Neural progenitor cell (in vitro differentiated cells): ENCODE data around the gene ARHGEF11. TPM values are rescaled to one million over a fixed set of nuclear protein-coding genes. Genes with fewer than 3 reads are reported as not detected.

Experiments
- DNase-seq: peaks from one replicate; pipeline ENCODE4 v3.0.0-alpha.2; 2016; ENCODE audit warnings: low spot score
- H2AFZ ChIP-seq: fragments of 200-600 bp; sonication (generic); replicated peaks from 2 replicates; pipeline ENCODE4 v1.6.1; 2016; ENCODE audit warnings: antibody characterized with exemption
- H3F3A ChIP-seq: fragments of 200-600 bp; sonication (generic); 2 replicates; pipeline ENCODE4 v1.6.1; 2016; ENCODE audit warnings: antibody characterized with exemption, low read depth
- H3K27ac ChIP-seq: fragments of 200-600 bp; sonication (generic); 2 replicates; pipeline ENCODE4 v1.5.1; 2016; ENCODE audit warnings: mild to moderate bottlenecking
- H3K27me3 ChIP-seq: fragments of 200-600 bp; sonication (generic); 2 replicates; pipeline ENCODE4 v1.6.1; 2016; ENCODE audit warnings: mild to moderate bottlenecking, moderate library complexity
- H3K36me3 ChIP-seq: fragments of 200-600 bp; sonication (generic); 2 replicates; pipeline ENCODE4 v1.5.1; 2016
- H3K4me1 ChIP-seq: fragments of 200-600 bp; sonication (generic); 2 replicates; pipeline ENCODE4 v1.6.1; 2016; ENCODE audit warnings: mixed run types
- H3K4me2 ChIP-seq: fragments of 200-600 bp; sonication (generic); 2 replicates; pipeline ENCODE4 v1.6.1; 2016
- H3K4me3 ChIP-seq: fragments of 200-600 bp; sonication (generic); 2 replicates; pipeline ENCODE4 v1.5.1; 2016
- H3K79me2 ChIP-seq: fragments of 200-600 bp; sonication (generic); 2 replicates; pipeline ENCODE4 v1.6.1; 2016; ENCODE audit warnings: low read depth
- H3K9ac ChIP-seq: fragments of 200-600 bp; sonication (generic); 2 replicates; pipeline ENCODE4 v1.6.1; 2016
- H3K9me3 ChIP-seq: fragments of 200-600 bp; sonication (generic); 2 replicates; pipeline ENCODE4 v1.5.1; 2016; ENCODE audit warnings: low read depth
- H4K20me1 ChIP-seq: fragments of 200-600 bp; sonication (generic); 2 replicates; pipeline ENCODE4 v1.6.1; 2016; ENCODE audit warnings: low read depth
- H3K27ac Mint-ChIP-seq: 3 replicates; pipeline ENCODE4 v1.8.0; 2021; ENCODE audit warnings: mixed read lengths
- H3K27me3 Mint-ChIP-seq: 2 replicates; pipeline ENCODE4 v1.8.0; 2022; ENCODE audit warnings: low read depth, mild to moderate bottlenecking, inconsistent platforms, moderate library complexity, mixed read lengths; ENCODE audit not compliant: insufficient read depth
- H3K36me3 Mint-ChIP-seq: 3 replicates; pipeline ENCODE4 v1.8.0; 2021; ENCODE audit warnings: mixed read lengths
- H3K4me1 Mint-ChIP-seq: 3 replicates; pipeline ENCODE4 v1.8.0; 2021; ENCODE audit warnings: mixed read lengths
- H3K4me3 Mint-ChIP-seq: 3 replicates; pipeline ENCODE4 v1.8.0; 2021; ENCODE audit warnings: mild to moderate bottlenecking, moderate library complexity, mixed read lengths
- H3K9me3 Mint-ChIP-seq: 3 replicates; pipeline ENCODE4 v1.8.0; 2020; ENCODE audit warnings: mixed read lengths
- EZH2 ChIP-seq: fragments of 200-600 bp; sonication (generic); IDR thresholded peaks from 2 replicates; pipeline ENCODE4 v1.6.1; 2017; ENCODE audit warnings: antibody characterized with exemption, mild to moderate bottlenecking, moderate library complexity
- EZH2phosphoT487 ChIP-seq: fragments of 200-600 bp; sonication (generic); IDR thresholded peaks from 2 replicates; pipeline ENCODE4 v1.6.1; 2017; ENCODE audit warnings: antibody characterized with exemption
- total RNA-seq: library from RNA; depleted of rRNA; stranded (reverse); fragments of >200 nt; gene quantifications from 2 replicates; pipeline ENCODE4 v1.2.3, GENCODE V29; 2015; ENCODE audit warnings: low replicate concordance
- TF ChIP-seq, protein P1 (sequence below): fragments of 200-600 bp; sonication (generic); IDR thresholded peaks from 2 replicates; pipeline ENCODE4 v1.5.1; 2017; ENCODE audit warnings: antibody characterized with exemption, mild to moderate bottlenecking

Gene ARHGEF11
- total RNA-seq, 1 donor from 2014 or later, result 31.9 TPM

DNA sequence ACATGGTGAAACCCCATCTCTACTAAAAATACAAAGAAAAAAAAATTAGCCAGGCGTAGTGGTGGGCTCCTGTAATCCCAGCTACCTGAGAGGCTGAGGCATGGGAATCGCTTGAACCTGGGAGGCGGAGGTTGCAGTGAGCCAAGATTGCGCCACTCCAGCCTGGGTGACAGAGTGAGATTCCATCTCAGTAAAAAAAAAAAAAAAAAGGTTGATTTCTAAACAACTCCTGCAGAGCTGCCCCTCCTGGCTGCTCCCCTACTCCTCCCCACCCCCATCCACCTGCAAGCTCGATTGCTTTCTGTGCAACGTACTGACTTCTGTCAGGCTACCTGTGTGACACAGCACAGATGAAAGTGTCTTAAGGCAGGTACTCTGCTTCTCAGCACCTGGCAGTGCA lies 40.8 kb upstream of the ARHGEF11 start:
- Mint-ChIP-seq H3K4me3 (no peak overlapping the region), H3K27ac (no peak overlapping the region), H3K4me1 (peaks cover 10% of the 10 kb centered on the region), H3K36me3 (no peaks in the 10 kb centered on the region), H3K27me3 (no peaks in the 10 kb centered on the region), H3K9me3 (no peaks in the 10 kb centered on the region)
- TF ChIP-seq EZH2phosphoT487, result no peak
- TF ChIP-seq, protein P1, sequence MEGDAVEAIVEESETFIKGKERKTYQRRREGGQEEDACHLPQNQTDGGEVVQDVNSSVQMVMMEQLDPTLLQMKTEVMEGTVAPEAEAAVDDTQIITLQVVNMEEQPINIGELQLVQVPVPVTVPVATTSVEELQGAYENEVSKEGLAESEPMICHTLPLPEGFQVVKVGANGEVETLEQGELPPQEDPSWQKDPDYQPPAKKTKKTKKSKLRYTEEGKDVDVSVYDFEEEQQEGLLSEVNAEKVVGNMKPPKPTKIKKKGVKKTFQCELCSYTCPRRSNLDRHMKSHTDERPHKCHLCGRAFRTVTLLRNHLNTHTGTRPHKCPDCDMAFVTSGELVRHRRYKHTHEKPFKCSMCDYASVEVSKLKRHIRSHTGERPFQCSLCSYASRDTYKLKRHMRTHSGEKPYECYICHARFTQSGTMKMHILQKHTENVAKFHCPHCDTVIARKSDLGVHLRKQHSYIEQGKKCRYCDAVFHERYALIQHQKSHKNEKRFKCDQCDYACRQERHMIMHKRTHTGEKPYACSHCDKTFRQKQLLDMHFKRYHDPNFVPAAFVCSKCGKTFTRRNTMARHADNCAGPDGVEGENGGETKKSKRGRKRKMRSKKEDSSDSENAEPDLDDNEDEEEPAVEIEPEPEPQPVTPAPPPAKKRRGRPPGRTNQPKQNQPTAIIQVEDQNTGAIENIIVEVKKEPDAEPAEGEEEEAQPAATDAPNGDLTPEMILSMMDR, result no peak
- no peak for TF ChIP-seq EZH2
- no peak for DNase-seq
- Histone ChIP-seq H3K9ac (no peak overlapping the region), H2AFZ (no peak overlapping the region), H3K27ac (no peak overlapping the region), H4K20me1 (no peaks in the 10 kb centered on the region), H3K4me3 (no peak overlapping the region), H3K27me3 (no peaks in the 10 kb centered on the region), H3K36me3 (no peaks in the 10 kb centered on the region), H3K4me1 (peaks cover 12% of the 10 kb centered on the region), H3F3A (peaks cover 8% of the 10 kb centered on the region), H3K9me3 (no peaks in the 10 kb centered on the region), H3K4me2 (no peak overlapping the region), H3K79me2 (no peaks in the 10 kb centered on the region)

DNA sequence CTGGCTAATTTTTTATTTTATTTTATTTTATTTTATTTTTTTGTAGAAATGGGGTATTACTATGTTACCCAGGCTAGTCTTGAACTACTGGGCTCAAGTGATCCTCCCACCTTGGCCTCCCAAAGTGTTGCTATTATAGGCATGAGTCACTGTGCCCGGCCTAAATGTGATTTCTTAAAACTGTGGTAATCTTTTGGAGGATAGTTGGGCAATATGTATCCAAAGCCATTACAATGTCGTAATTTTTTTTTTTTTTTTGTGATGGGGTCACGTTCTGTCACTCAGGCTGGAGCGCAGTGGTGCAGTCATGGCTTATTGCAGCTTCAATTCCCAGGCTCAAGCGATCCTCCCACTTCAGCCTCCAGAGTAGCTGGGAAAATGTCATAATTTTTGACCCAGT lies 39.9 kb upstream of the ARHGEF11 start:
- H3K27ac Mint-ChIP-seq, result no peak overlapping the region
- no peaks in the 10 kb centered on the region for H3K27me3 Mint-ChIP-seq
- no peak overlapping the region for H3K4me3 Mint-ChIP-seq
- DNase-seq, result no peak
- Histone ChIP-seq H4K20me1 (no peaks in the 10 kb centered on the region), H3K27me3 (no peaks in the 10 kb centered on the region), H2AFZ (no peak overlapping the region), H3K4me1 (peaks cover 14% of the 10 kb centered on the region), H3K9ac (no peak overlapping the region), H3F3A (peaks cover 14% of the 10 kb centered on the region), H3K36me3 (no peaks in the 10 kb centered on the region), H3K4me3 (no peak overlapping the region), H3K27ac (no peak overlapping the region), H3K79me2 (no peaks in the 10 kb centered on the region), H3K4me2 (no peak overlapping the region), H3K9me3 (no peaks in the 10 kb centered on the region)
- peaks cover 8% of the 10 kb centered on the region for H3K4me1 Mint-ChIP-seq
- TF ChIP-seq, protein P1, result no peak
- TF ChIP-seq EZH2phosphoT487, result no peak
- no peak for TF ChIP-seq EZH2
- no peaks in the 10 kb centered on the region for H3K9me3 Mint-ChIP-seq
- no peaks in the 10 kb centered on the region for H3K36me3 Mint-ChIP-seq

DNA sequence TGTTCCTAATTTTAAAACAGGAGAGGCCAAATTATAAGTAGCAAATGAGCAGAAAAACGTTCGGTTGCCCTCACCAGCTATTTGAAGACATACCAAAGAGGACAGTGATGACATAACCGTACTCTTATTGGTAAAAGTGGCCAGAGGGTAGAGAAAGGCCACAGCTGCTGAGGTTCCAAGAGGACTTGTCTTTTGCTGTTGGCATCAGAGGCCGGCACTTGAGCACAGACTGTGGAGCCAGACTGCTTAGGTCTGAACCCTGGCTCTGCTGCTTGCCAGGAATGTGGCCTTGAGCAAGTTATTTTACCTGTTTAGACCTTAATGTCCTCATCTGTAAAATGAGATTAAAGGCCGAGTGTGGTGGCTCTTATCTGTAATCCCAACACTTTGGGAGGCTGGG lies 39.2 kb upstream of the ARHGEF11 start:
- H3K27me3 Mint-ChIP-seq, result no peaks in the 10 kb centered on the region
- H3K4me1 Mint-ChIP-seq, result peaks cover 3% of the 10 kb centered on the region

More for the DNA sequence above, 39.2 kb upstream of the ARHGEF11 start:
- no peaks in the 10 kb centered on the region for H3K27me3 ChIP-seq
- no peak overlapping the region for H3K9ac ChIP-seq
- H3K27ac Mint-ChIP-seq, result no peak overlapping the region
- no peak for TF ChIP-seq EZH2phosphoT487
- TF ChIP-seq, protein P1, result no peak
- TF ChIP-seq EZH2, result no peak
- no peaks in the 10 kb centered on the region for H3K36me3 Mint-ChIP-seq
- no peak overlapping the region for H3K4me3 Mint-ChIP-seq
- no peaks in the 10 kb centered on the region for H3K9me3 ChIP-seq
- no peak overlapping the region for H3K4me2 ChIP-seq
- H3K36me3 ChIP-seq, result no peaks in the 10 kb centered on the region
- no peak overlapping the region for H2AFZ ChIP-seq
- no peak for DNase-seq
- no peak overlapping the region for H3K4me3 ChIP-seq
- H3K27ac ChIP-seq, result no peak overlapping the region
- peaks cover 14% of the 10 kb centered on the region for H3K4me1 ChIP-seq
- no peaks in the 10 kb centered on the region for H4K20me1 ChIP-seq
- H3K9me3 Mint-ChIP-seq, result no peaks in the 10 kb centered on the region
- H3F3A ChIP-seq, result peaks cover 14% of the 10 kb centered on the region
- H3K79me2 ChIP-seq, result no peaks in the 10 kb centered on the region
